ENCODE results near the gene ANK3. TPM values are rescaled to one million over a fixed set of nuclear protein-coding genes. Genes with fewer than 3 reads are reported as not detected.

The ANK3 gene
- total and polyA plus RNA-seq, 2 donors (not counting 3 experiments of a cell fraction or from before 2014, with no cell fraction given): 0.88 to 8.5 TPM

DNA sequence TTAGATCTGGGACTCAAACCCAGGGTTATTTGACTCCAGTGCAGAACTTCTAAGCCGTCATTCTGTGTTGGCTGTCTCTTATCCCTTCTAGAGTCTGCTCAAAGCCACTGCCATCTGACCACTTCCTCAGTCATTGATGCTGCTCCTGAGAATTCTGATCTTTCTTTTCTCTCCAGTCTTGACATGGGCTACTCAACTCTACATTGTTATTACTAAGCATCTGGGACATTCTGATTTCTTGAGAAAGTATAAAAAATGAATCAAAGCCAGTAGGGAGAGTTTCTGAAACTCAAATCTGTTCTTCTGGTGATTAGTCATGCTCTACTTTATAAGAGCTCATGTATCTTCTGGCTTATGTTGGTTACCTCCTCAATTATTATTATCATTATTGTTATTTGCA, 48.7 kb downstream of the ANK3 start:
- intact Hi-C loops (cut with micrococcal nuclease) (no loop called here), dilution Hi-C loops (cut with MboI; ENCODE audit: extremely low pct_ligation_motif_present, low sequenced_read_pairs) (no loop called here)
- H3K27ac ChIP-seq (ENCODE audit: insufficient read depth, low read depth, low read length): no peak overlapping the region
- H3K9me1 ChIP-seq (replicated peaks; ENCODE audit: control insufficient read depth, extremely low read depth, insufficient read depth, low read length): no peaks in the 10 kb centered on the region
- H4K20me1 ChIP-seq (replicated peaks; ENCODE audit: control insufficient read depth, extremely low read depth, insufficient read depth, low read length): no peaks in the 10 kb centered on the region
- no TSS peak for BruUV-seq (replicated peaks)
- no peak for FAIRE-seq
- H2AFZ ChIP-seq (ENCODE audit: low read depth, low read length): no peak overlapping the region
- H3K36me3 ChIP-seq (ENCODE audit: control insufficient read depth in 2 of 2, extremely low read depth in 1 of 2, insufficient read depth in 2 of 2, low read length in 2 of 2): no peaks in the 10 kb centered on the region
- H3K4me3 ChIP-seq (replicated peaks in 1 of 3; ENCODE audit: insufficient read depth in 1 of 3, low read depth in 1 of 3, low read length in 3 of 3): no peak overlapping the region
- ChIA-PET POLR2A (no interaction called here), CTCF (interaction anchor here (1.6 kb wide), 1 partner anchor 68 kb away, joined by 3 read pairs; no protein-coding TSS in a partner anchor)
- no peaks in the 10 kb centered on the region for H3K27me3 ChIP-seq (ENCODE audit: control insufficient read depth in 2 of 2, insufficient read depth in 2 of 2, low read length in 2 of 2)
- H3K79me2 ChIP-seq (ENCODE audit: control insufficient read depth, insufficient read depth, low read length): no peaks in the 10 kb centered on the region
- no peak for DNase-seq (ENCODE audit: low read depth, low spot score)
- TF ChIP-seq JUN (IDR thresholded peaks at IDR 0.05; ENCODE audit: borderline replicate concordance, insufficient read depth, insufficient read length, low read depth) (no peak), FOS (IDR thresholded peaks at IDR 0.05; ENCODE audit: borderline replicate concordance, insufficient read depth, low read length) (no peak), POLR2A (IDR thresholded peaks at IDR 0.05; ENCODE audit: low read depth, low read length) (no peak), GATA2 (IDR thresholded peaks at IDR 0.05; ENCODE audit: insufficient read depth, insufficient read length, low read depth, low read length) (no peak), EZH2 (IDR thresholded peaks at IDR 0.05; ENCODE audit: borderline replicate concordance, low read depth, low read length, severe bottlenecking) (no peak), MYC (IDR thresholded peaks at IDR 0.05; ENCODE audit: low read depth, low read length) (no peak), POLR2AphosphoS5 (IDR thresholded peaks at IDR 0.05; ENCODE audit: insufficient read depth, low read depth, low read length) (no peak)
- TF ChIP-seq, protein P1, sequence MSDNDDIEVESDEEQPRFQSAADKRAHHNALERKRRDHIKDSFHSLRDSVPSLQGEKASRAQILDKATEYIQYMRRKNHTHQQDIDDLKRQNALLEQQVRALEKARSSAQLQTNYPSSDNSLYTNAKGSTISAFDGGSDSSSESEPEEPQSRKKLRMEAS (IDR thresholded peaks at IDR 0.05; ENCODE audit: insufficient read depth, insufficient read length): no peak
- TF ChIP-seq, protein P2, sequence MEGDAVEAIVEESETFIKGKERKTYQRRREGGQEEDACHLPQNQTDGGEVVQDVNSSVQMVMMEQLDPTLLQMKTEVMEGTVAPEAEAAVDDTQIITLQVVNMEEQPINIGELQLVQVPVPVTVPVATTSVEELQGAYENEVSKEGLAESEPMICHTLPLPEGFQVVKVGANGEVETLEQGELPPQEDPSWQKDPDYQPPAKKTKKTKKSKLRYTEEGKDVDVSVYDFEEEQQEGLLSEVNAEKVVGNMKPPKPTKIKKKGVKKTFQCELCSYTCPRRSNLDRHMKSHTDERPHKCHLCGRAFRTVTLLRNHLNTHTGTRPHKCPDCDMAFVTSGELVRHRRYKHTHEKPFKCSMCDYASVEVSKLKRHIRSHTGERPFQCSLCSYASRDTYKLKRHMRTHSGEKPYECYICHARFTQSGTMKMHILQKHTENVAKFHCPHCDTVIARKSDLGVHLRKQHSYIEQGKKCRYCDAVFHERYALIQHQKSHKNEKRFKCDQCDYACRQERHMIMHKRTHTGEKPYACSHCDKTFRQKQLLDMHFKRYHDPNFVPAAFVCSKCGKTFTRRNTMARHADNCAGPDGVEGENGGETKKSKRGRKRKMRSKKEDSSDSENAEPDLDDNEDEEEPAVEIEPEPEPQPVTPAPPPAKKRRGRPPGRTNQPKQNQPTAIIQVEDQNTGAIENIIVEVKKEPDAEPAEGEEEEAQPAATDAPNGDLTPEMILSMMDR (IDR thresholded peaks at IDR 0.05; ENCODE audit: extremely low read depth in 1 of 2, insufficient read depth in 1 of 2, low read depth in 1 of 2, low read length in 2 of 2): no peak
- no peak overlapping the region for H3K4me2 ChIP-seq (ENCODE audit: insufficient read depth, low read length)
- H3K4me1 ChIP-seq (ENCODE audit: control insufficient read depth, extremely low read depth, insufficient read depth, low read length): no peaks in the 10 kb centered on the region
- H3K9ac ChIP-seq (replicated peaks; ENCODE audit: extremely low read depth, insufficient read depth, low read length): no peak overlapping the region
- no peaks in the 10 kb centered on the region for H3K9me3 ChIP-seq (replicated peaks; ENCODE audit: control insufficient read depth, insufficient read depth, low read length)
